Kidney (tissue), 14 donors: ENCODE data around the gene USF2. TPM values are rescaled to one million over a fixed set of nuclear protein-coding genes. Genes with fewer than 3 reads are reported as not detected.
"Not testable (repeated sequence)": the region's sequence is repeated elsewhere in the genome, so short reads cannot be mapped to it uniquely, and the experiment has no call there.

ENCODE experiments used
- DNase-seq, 5 donors: peaks; one replicate each; pipeline ENCODE4 v3.0.0-alpha.2; 2013 to 2020
- FAIRE-seq: peaks from 2 replicates; lab custom pipeline; 2012; peaks lifted over from hg19 to GRCh38; lab: Jason Lieb, UNC
- H3K27ac ChIP-seq, 2 donors: one replicate each; pipeline ENCODE4 v1.7.0; 2013; ENCODE audit warnings: low read depth in 2 of 2, low read length in 2 of 2, inconsistent platforms in 1 of 2
- H3K27me3 ChIP-seq: one replicate; pipeline ENCODE4 v1.7.1; 2013; ENCODE audit warnings: low read length, inconsistent platforms; ENCODE audit not compliant: control insufficient read depth, insufficient read depth
- H3K36me3 ChIP-seq, 3 donors: one replicate each; pipeline versions ENCODE4 v1.7.0 to v1.7.1; 2013; ENCODE audit warnings: low read length in 3 of 3, control low read depth in 1 of 3, inconsistent platforms in 1 of 3; ENCODE audit not compliant: insufficient read depth in 3 of 3, control insufficient read depth in 2 of 3
- H3K4me1 ChIP-seq, 3 donors: one replicate each; pipeline versions ENCODE4 v1.7.0 to v1.7.1; 2013; ENCODE audit warnings: low read length in 3 of 3, inconsistent platforms in 1 of 3, low read depth in 1 of 3; ENCODE audit not compliant: control insufficient read depth in 2 of 3, insufficient read depth in 2 of 3
- H3K4me3 ChIP-seq, 3 donors: one replicate each; pipeline versions ENCODE4 v1.7.0 to v1.8.1; 2013; ENCODE audit warnings: low read length in 3 of 3, control low read depth in 1 of 3, inconsistent platforms in 1 of 3
- H3K9ac ChIP-seq, 3 donors: one replicate each; pipeline versions ENCODE4 v1.7.0 to v1.7.1; 2013; ENCODE audit warnings: low read length in 3 of 3, control low read depth in 1 of 3, inconsistent platforms in 1 of 3
- H3K9me3 ChIP-seq, 3 donors: one replicate each; pipeline versions ENCODE4 v1.7.0 to v1.7.1; 2013; ENCODE audit warnings: low read length in 3 of 3, control low read depth in 1 of 3, inconsistent platforms in 1 of 3; ENCODE audit not compliant: control insufficient read depth in 2 of 3, insufficient read depth in 1 of 3
- intact Hi-C: fragments of 100-400 bp; cut with DNase I; formaldehyde crosslinking; loops from one replicate; pipeline ENCODE4 v1.11.1; 2022
- polyA plus RNA-seq: library from polyadenylated mRNA; stranded (reverse); fragments of 350-450 nt; fragmentation: Illumina TruSeq; extraction: RNeasy Lipid Tissue Mini Kit (QIAGEN cat#74804); gene quantifications from one replicate; pipeline ENCODE4 v1.2.3, GENCODE V29; 2014; ENCODE audit warnings: low read depth, low replicate concordance; ENCODE audit not compliant: insufficient read depth
- total RNA-seq: library from RNA; stranded (reverse); fragmentation: NEBNext Ultra II Directional; extraction: Animal tissue kit (Norgen Biotek cat#: 25700); gene quantifications from one replicate; pipeline ENCODE4 v1.2.1, GENCODE V29; 2021
- TF ChIP-seq, protein P1 (sequence below): IDR thresholded peaks from 3 replicates; pipeline ENCODE4 v1.5.1; 2012; ENCODE audit warnings: mild to moderate bottlenecking, moderate library complexity, borderline replicate concordance; ENCODE audit not compliant: insufficient read depth; ENCODE audit errors: extremely low read depth
- donor health status: control.
- donor health status: control.
- donor health status: control.
- donor health status: control.
- donor health status: control.
- donor health status: DM: yes; HTN: yes; CAD: no.
- donor health status: Normal renal cell carcinoma (clear cell type).

USF2 gene
- total and polyA plus RNA-seq, 2 donors from 2014 or later = 82.8 to 118 TPM

DNA sequence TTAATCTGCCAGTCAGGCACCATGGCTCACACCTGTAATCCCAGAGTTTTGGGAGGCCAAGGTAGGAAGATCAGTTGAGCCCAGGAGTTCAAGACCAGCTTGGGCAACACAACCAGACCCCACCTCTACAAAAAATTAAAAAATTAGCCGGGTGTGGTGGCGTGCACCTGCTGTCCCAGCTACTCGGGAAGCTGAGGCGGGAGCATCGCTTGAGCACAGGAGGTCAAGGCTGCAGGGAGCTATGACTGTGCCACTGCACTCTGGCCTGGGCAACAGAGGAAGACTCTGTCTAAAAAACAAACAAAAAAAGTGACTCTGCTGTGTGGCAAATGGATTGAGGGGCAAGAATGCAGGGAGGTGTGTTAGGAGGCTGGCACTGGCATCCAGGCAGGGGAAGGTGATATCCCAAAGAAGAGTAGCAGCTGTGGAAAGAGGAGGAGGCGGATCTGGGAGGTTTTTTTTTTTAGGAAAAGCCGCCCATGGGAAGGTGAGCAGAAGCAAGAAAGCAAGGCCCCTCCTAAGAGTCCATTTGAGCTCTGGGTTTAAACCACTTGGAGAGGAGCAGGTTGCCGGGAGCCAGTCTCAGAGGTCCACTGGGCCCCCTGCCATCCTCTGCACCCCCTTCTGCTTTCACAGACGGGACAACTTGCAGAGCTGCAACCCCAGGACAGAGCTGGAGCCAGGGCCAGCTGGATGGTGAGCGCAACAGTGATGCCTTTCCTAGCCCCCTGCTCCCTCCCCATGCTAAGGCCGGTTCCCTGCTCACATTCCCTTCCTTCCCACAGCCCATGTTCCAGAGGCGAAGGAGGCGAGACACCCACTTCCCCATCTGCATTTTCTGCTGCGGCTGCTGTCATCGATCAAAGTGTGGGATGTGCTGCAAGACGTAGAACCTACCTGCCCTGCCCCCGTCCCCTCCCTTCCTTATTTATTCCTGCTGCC lies 15.7 kb downstream of the USF2 start:
- DNase-seq (peak in 1 of 5 donors; percentile 33), FAIRE-seq (no peak)
- H3K9me3 ChIP-seq = no peaks in the 10 kb centered on the region
- H3K4me3 ChIP-seq = no peak overlapping the region
- H3K4me1 ChIP-seq = no peaks in the 10 kb centered on the region
- no peaks in the 10 kb centered on the region for H3K36me3 ChIP-seq
- TF ChIP-seq, protein P1, sequence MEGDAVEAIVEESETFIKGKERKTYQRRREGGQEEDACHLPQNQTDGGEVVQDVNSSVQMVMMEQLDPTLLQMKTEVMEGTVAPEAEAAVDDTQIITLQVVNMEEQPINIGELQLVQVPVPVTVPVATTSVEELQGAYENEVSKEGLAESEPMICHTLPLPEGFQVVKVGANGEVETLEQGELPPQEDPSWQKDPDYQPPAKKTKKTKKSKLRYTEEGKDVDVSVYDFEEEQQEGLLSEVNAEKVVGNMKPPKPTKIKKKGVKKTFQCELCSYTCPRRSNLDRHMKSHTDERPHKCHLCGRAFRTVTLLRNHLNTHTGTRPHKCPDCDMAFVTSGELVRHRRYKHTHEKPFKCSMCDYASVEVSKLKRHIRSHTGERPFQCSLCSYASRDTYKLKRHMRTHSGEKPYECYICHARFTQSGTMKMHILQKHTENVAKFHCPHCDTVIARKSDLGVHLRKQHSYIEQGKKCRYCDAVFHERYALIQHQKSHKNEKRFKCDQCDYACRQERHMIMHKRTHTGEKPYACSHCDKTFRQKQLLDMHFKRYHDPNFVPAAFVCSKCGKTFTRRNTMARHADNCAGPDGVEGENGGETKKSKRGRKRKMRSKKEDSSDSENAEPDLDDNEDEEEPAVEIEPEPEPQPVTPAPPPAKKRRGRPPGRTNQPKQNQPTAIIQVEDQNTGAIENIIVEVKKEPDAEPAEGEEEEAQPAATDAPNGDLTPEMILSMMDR = no peak
- no peaks in the 10 kb centered on the region for H3K27me3 ChIP-seq
- no peak overlapping the region for H3K27ac ChIP-seq
- intact Hi-C loops = no loop called here
- no peak overlapping the region for H3K9ac ChIP-seq

DNA sequence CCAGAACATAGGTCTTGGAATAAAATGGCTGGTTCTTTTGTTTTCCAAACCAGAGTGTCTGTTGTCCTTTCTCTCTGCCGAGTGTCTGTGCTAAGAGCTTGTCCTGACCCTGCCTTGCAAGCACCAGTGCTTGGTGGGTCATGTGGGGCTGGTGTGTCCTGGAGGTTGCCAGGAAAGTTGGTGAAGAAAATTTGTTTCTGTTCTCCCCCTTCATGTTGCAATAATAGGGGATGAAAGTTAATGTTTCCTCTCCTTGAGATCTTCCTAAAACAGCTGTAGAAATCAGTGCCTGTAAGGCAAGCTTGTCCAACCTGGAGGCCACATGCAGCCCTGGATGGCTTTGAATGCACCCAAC lies 16.3 kb downstream of the USF2 start:
- no peak for FAIRE-seq
- intact Hi-C loops = no loop called here
- Histone ChIP-seq H3K4me3 (no peak overlapping the region), H3K4me1 (no peaks in the 10 kb centered on the region), H3K36me3 (no peaks in the 10 kb centered on the region), H3K27me3 (no peaks in the 10 kb centered on the region), H3K9ac (no peak overlapping the region), H3K9me3 (no peaks in the 10 kb centered on the region), H3K27ac (no peak overlapping the region)
- TF ChIP-seq, protein P1 = no peak
- DNase-seq = no peak

DNA sequence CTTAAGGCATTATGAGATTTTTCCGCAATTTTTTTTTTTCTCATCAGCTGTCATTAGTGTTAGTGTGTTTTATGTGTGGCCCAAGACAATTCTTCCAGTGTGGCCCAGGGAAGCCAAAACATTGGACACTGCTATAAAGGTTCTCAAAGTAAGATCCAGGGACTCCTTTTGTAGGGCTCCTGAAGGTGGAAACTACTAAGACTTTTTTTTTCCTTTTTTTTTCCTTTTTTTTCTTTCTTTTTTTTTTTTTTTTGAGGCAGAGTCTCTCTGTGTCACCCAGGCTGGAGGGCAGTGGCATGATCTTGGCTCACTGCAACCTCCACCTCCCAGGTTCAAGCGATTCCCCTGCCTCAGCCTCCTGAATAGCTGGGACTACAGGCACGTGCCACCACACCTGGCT lies 16.7 kb downstream of the USF2 start:
- intact Hi-C loops, FAIRE-seq, DNase-seq, H3K36me3 ChIP-seq, H3K4me3 ChIP-seq, H3K27me3 ChIP-seq, H3K9ac ChIP-seq, H3K9me3 ChIP-seq, H3K27ac ChIP-seq, H3K4me1 ChIP-seq: not testable (repeated sequence)

DNA sequence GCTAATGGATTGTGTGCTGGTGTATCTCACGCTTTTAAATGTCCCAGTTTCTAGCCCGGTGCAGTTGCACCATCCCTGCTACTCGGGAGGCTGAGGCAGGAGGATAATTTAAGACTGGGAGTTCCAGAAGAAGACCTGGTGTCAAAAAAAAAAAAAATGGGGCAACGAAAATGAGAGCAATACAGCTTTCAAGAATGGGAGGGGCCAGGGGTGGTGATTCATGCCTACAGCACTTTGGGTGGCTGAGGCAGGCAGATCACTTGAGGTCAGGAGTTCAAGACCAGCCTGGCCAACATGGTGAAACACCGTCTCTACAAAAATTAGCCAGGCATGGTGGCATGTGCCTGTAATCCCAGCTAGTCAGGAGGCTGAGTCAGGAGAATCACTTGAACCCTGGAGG lies 17.3 kb downstream of the USF2 start:
- FAIRE-seq, intact Hi-C loops, H3K9me3 ChIP-seq: not testable (repeated sequence)

More for the DNA sequence above, 17.3 kb downstream of the USF2 start:
- not testable (repeated sequence) for H3K27ac ChIP-seq, H3K4me3 ChIP-seq, H3K36me3 ChIP-seq, H3K4me1 ChIP-seq, H3K9ac ChIP-seq, H3K27me3 ChIP-seq, DNase-seq
